ENCODE measurements around the gene LMOD1.
A peak's percentile ranks its signal among the peaks of the same experiment; 100 is the strongest.

The LMOD1 gene

GRCh38 chr1:201882665-201883132 is 63.6 kb downstream of the LMOD1 start:
- peak; percentile 23; the same call in 1 of the 2 replicates for TF ChIP-seq CTCF (IDR thresholded peaks at IDR 0.05; ENCODE audit: borderline replicate concordance, insufficient read depth, low read depth, low read length)
- H3K4me3 ChIP-seq (ENCODE audit: low read depth, low read length): no peak overlapping the region

- no peak overlapping the region for H3K4me3 ChIP-seq (ENCODE audit: low read depth, low read length)
- TF ChIP-seq CTCF (IDR thresholded peaks at IDR 0.05; ENCODE audit: borderline replicate concordance, insufficient read depth, low read depth, low read length): no peak
These were observed 64.7 kb downstream of the LMOD1 start for GRCh38 chr1:201881617-201882016.

GRCh38 chr1:201880928-201881571 is 65.3 kb downstream of the LMOD1 start:
- H3K4me3 ChIP-seq (ENCODE audit: low read depth, low read length): no peak overlapping the region

GRCh38 chr1:201877877-201878401 is 68.4 kb downstream of the LMOD1 start:
- no peak overlapping the region for H3K4me3 ChIP-seq (ENCODE audit: low read depth, low read length)
- peak; percentile 63; the same call in 1 of the 2 replicates for TF ChIP-seq CTCF (IDR thresholded peaks at IDR 0.05; ENCODE audit: borderline replicate concordance, insufficient read depth, low read depth, low read length)

More at GRCh38 chr1:201880928-201881571, 65.3 kb downstream of the LMOD1 start:
- TF ChIP-seq CTCF (IDR thresholded peaks at IDR 0.05; ENCODE audit: borderline replicate concordance, insufficient read depth, low read depth, low read length): no peak

- H3K4me3 ChIP-seq (ENCODE audit: low read depth, low read length): no peak overlapping the region
- peak; percentile 11; the same call in 1 of the 2 replicates for TF ChIP-seq CTCF (IDR thresholded peaks at IDR 0.05; ENCODE audit: borderline replicate concordance, insufficient read depth, low read depth, low read length)
These were observed 70.1 kb downstream of the LMOD1 start for GRCh38 chr1:201876148-201876818.

- no peak for TF ChIP-seq CTCF (IDR thresholded peaks at IDR 0.05; ENCODE audit: borderline replicate concordance, insufficient read depth, low read depth, low read length)
These were observed 71.7 kb downstream of the LMOD1 start for GRCh38 chr1:201874672-201875071.

More at GRCh38 chr1:201874672-201875071, 71.7 kb downstream of the LMOD1 start:
- no peak overlapping the region for H3K4me3 ChIP-seq (ENCODE audit: low read depth, low read length)
